ENCODE measurements around the gene WWC2.

The WWC2 gene

DNA sequence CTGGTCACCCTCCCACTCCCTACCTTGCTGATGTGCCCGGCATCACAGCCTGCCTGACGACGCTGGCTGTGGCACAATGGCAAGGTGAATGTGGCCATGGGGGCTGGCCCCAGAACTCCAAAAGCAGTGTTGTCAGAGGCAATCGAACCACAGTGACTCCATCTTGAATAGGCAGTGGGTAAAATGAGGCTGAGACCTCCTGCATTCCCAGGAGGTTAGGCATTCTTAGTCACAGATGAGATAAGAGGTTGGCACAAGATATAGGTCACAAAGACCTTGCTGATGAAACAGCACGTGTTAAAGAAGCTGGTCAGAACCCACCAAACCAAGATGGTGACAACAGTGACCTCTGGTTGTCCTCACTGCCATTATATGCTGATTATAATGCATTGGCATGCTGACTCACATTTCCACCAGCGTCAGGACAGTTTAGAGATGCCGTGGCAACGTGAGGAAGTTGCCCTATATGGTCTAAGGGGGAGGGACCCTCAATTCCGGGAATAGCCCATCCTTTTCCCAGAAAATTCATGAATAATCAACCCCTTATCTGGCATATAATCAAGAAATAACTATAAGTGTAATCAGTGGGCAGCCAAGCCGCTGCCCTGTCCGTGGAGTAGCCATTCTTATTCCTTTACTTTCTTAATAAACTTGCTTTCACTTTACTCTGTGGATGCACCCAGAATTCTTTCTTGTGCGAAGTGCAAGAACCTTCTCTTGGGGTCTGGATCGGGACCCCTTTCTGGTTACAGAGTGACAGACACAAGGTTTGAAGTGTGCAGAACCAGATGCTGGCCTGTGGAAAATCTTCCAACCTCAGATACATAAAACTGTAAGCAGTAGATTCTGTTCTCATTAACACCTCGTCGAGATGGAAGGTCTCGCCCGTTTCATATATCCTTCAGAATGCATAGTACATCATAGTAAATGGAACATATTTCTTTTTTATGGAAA, 249.9 kb downstream of the WWC2 start:
- H3K4me3 ChIP-seq (replicated peaks; ENCODE audit: low read depth, low read length), result peak overlapping the region; percentile 39
- peak; percentile 96 for DNase-seq (ENCODE audit: extremely low read depth, low read depth)
- TF ChIP-seq CTCF (IDR thresholded peaks at IDR 0.05; ENCODE audit: low read depth, low read length, missing control alignments), result no peak

DNA sequence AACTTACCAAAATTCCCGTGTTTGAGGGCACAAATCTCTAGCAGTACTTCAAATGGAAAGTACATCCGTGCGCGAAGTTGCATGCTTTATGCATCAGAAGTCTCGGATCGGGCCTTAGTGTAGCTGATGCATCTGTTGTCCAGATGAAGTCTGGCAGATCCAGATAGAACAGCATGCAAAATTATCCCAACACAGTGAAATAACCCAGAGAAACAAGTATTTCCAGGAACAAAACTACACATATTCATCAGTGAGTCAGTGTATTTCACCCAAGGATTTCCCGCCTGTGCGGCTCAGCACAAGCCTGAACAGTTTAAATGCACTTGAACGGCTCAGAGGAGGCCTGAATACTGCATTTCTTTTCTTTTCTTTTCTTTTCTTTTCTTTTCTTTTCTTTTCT, 250.6 kb downstream of the WWC2 start:
- no peak for TF ChIP-seq CTCF (IDR thresholded peaks at IDR 0.05; ENCODE audit: low read depth, low read length, missing control alignments)
- DNase-seq (ENCODE audit: extremely low read depth, low read depth), result peak; percentile 94
- peak overlapping the region; percentile 39 for H3K4me3 ChIP-seq (replicated peaks; ENCODE audit: low read depth, low read length)

DNA sequence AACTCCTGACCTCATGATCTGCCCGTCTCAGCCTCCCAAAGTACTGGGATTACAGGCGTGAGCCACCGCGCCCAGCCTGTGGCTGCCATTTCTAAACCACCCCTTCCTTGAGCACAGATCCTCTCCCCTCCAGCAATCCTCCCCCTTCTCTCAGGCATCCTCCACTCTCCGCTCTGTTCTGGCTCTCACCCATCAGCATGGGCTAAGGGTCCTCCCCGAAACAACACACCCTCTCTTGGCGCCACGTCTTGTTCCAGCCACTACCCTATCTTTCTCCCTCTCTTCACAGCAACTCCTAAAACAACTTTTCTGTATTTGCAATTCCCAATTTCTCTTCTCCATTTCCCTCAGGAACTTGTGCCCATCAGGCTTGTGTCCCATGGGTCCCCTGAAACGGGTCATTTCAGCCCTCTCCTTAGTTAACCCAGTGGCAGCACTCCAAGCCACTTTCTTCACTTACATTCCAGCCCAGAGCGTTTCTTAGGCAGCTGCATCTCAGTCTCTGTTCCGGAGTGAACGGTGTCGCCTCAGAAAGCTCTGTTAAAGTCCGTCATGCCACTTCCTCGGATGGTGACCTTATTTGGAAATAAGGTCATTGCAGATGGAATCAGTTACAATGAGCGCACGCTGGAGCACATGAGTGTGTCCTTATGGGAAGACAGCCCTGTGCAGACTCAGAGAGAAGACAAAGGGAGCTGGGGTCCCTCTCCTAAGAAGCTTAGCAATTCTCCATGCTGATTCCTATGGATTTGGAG, 251.4 kb downstream of the WWC2 start:
- no peak for TF ChIP-seq CTCF (IDR thresholded peaks at IDR 0.05; ENCODE audit: low read depth, low read length, missing control alignments)
- peak; percentile 49 for DNase-seq (ENCODE audit: extremely low read depth, low read depth)
- H3K4me3 ChIP-seq (replicated peaks; ENCODE audit: low read depth, low read length), result peak overlapping the region; percentile 25

GRCh38 chr4:183352546-183352945, 253.5 kb downstream of the WWC2 start:
- no peak overlapping the region for H3K4me3 ChIP-seq (replicated peaks; ENCODE audit: low read depth, low read length)
- TF ChIP-seq CTCF (IDR thresholded peaks at IDR 0.05; ENCODE audit: low read depth, low read length, missing control alignments), result no peak
- no peak for DNase-seq (ENCODE audit: extremely low read depth, low read depth)

DNA sequence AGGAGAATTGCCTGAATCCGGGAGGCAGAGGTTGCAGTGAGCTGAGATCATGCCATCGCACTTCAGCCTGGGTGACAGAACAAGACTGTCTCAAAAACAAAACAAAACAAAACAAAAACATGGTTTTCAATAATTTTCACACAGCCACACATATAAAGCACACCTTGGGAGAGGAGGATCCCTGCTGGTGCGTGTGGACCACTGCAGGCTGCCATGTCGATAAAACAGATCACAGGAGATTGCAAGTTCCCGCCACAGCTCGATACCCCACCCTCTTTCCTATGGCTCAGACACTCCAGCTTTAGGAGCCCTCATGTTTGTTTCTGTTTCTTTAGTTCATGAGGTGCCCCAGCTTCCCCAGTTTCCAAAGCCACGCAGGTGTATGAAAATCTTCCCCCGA, 254.5 kb downstream of the WWC2 start:
- no peak for TF ChIP-seq CTCF (IDR thresholded peaks at IDR 0.05; ENCODE audit: low read depth, low read length, missing control alignments)
- no peak for DNase-seq (ENCODE audit: extremely low read depth, low read depth)
- no peak overlapping the region for H3K4me3 ChIP-seq (replicated peaks; ENCODE audit: low read depth, low read length)

DNA sequence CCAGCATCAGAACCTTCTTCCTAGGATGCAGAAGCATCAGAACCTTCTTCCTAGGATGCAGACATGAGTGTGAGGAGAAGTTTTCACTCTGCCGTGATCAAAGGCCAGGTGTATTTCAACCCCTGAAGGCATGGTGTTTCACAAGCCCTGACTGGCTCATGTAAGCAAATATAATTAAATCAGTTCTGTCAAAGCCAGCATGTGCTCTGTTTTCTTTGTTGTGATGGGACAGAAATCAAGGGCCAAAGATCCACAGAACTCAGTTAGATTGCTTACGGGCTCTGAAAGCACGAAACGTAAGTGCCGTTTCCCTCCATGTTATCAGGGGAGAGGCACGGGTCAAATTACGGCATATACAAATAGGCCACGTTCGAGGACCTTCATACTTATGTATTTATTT, 255.2 kb downstream of the WWC2 start:
- no peak for DNase-seq (ENCODE audit: extremely low read depth, low read depth)
- no peak for TF ChIP-seq CTCF (IDR thresholded peaks at IDR 0.05; ENCODE audit: low read depth, low read length, missing control alignments)
- no peak overlapping the region for H3K4me3 ChIP-seq (replicated peaks; ENCODE audit: low read depth, low read length)

Measured in HFF-Myc (cell line).